WTC11 (cell line): ENCODE results near the gene RPL23. TPM values are rescaled to one million over a fixed set of nuclear protein-coding genes. Genes with fewer than 3 reads are reported as not detected.

Source experiments
- ATAC-seq: fragments of 200-7000 bp; cut with Tn5 transposase; 2 replicates; pipeline ENCODE4 v1.10.0; 2021; ENCODE audit warnings: mild to moderate bottlenecking, moderate library complexity
- CTCF ChIA-PET: fragments of 300-600 bp; sonication (Branson Sonifier 250); formaldehyde crosslinking; loops from one replicate; lab custom pipeline; 2021; ENCODE audit warnings: antibody characterized with exemption; lab: Charles Lee
- POLR2A ChIA-PET: fragments of 350-600 bp; sonication (Branson Sonifier 250); formaldehyde crosslinking; loops from one replicate; lab custom pipeline; 2021; ENCODE audit warnings: antibody characterized with exemption; lab: Charles Lee
- DNase-seq: peaks from one replicate; pipeline ENCODE4 v3.0.0; 2021; ENCODE audit warnings: low spot score
- H3K27ac Mint-ChIP-seq: 2 replicates; pipeline ENCODE4 v1.8.0; 2021; ENCODE audit warnings: mixed read lengths
- H3K27me3 Mint-ChIP-seq: 2 replicates; pipeline ENCODE4 v1.8.0; 2021; ENCODE audit warnings: low read depth, mild to moderate bottlenecking, moderate library complexity, mixed read lengths
- H3K36me3 Mint-ChIP-seq: 2 replicates; pipeline ENCODE4 v1.8.0; 2021; ENCODE audit warnings: mixed read lengths
- H3K4me1 Mint-ChIP-seq: 2 replicates; pipeline ENCODE4 v1.8.0; 2022; ENCODE audit warnings: mixed read lengths
- H3K4me3 Mint-ChIP-seq: 2 replicates; pipeline ENCODE4 v1.8.0; 2021; ENCODE audit warnings: mild to moderate bottlenecking, moderate library complexity, mixed read lengths
- H3K9me3 Mint-ChIP-seq: 2 replicates; pipeline ENCODE4 v1.8.0; 2021; ENCODE audit warnings: mixed read lengths
- ARID4B ChIP-seq: sonication (generic); formaldehyde crosslinking; IDR thresholded peaks from 2 replicates; pipeline ENCODE4 v1.8.0; 2023; ENCODE audit warnings: missing genetic modification reagents, mild to moderate bottlenecking, borderline replicate concordance
- CTCF ChIP-seq: fragments of 200-600 bp; IDR thresholded peaks from 2 replicates; pipeline ENCODE4 v1.8.0; 2022; ENCODE audit warnings: antibody characterized with exemption
- FOXJ3 ChIP-seq: sonication (generic); formaldehyde crosslinking; IDR thresholded peaks from 2 replicates; pipeline ENCODE4 v1.9.0; 2021; ENCODE audit warnings: missing genetic modification reagents, mild to moderate bottlenecking, borderline replicate concordance
- FOXK1 ChIP-seq: sonication (generic); formaldehyde crosslinking; IDR thresholded peaks from 2 replicates; pipeline ENCODE4 v1.8.0; 2022; ENCODE audit warnings: mild to moderate bottlenecking, moderate library complexity, missing genetic modification reagents
- FOXP4 ChIP-seq: sonication (generic); formaldehyde crosslinking; IDR thresholded peaks from 2 replicates; pipeline ENCODE4 v1.8.0; 2022; ENCODE audit warnings: mild to moderate bottlenecking, missing genetic modification reagents
- MAX ChIP-seq: sonication (generic); formaldehyde crosslinking; IDR thresholded peaks from 2 replicates; pipeline ENCODE4 v1.8.0; 2022; ENCODE audit warnings: mild to moderate bottlenecking, missing genetic modification reagents
- MLX ChIP-seq: sonication (generic); formaldehyde crosslinking; IDR thresholded peaks from 2 replicates; pipeline ENCODE4 v1.8.1; 2023; ENCODE audit warnings: mild to moderate bottlenecking, missing genetic modification reagents, moderate library complexity
- MXD4 ChIP-seq: fragments of 250-450 bp; sonication (Bioruptor Pico); IDR thresholded peaks from 2 replicates; pipeline ENCODE4 v1.8.0; 2021; ENCODE audit warnings: mild to moderate bottlenecking, moderate library complexity, borderline replicate concordance
- NR2C2 ChIP-seq: sonication (generic); formaldehyde crosslinking; IDR thresholded peaks from 2 replicates; pipeline ENCODE4 v1.8.0; 2022; ENCODE audit warnings: mild to moderate bottlenecking, missing genetic modification reagents
- PRDM15 ChIP-seq: sonication (generic); formaldehyde crosslinking; IDR thresholded peaks from 2 replicates; pipeline ENCODE4 v1.8.0; 2022; ENCODE audit warnings: missing genetic modification reagents
- PRRX2 ChIP-seq: fragments of 250-450 bp; sonication (Bioruptor Pico); IDR thresholded peaks from 2 replicates; pipeline ENCODE4 v1.8.0; 2021; ENCODE audit warnings: mild to moderate bottlenecking
- RELA ChIP-seq: sonication (generic); formaldehyde crosslinking; IDR thresholded peaks from 2 replicates; pipeline ENCODE4 v1.8.1; 2022; ENCODE audit warnings: missing genetic modification reagents, mild to moderate bottlenecking, borderline replicate concordance
- ZNF263 ChIP-seq: sonication (generic); formaldehyde crosslinking; IDR thresholded peaks from 2 replicates; pipeline ENCODE4 v1.8.1; 2022; ENCODE audit warnings: low read depth, mild to moderate bottlenecking, moderate library complexity, missing genetic modification reagents
- ZNF396 ChIP-seq: fragments of 250-450 bp; sonication (Bioruptor Pico); IDR thresholded peaks from 2 replicates; pipeline ENCODE4 v1.8.0; 2021; ENCODE audit warnings: mild to moderate bottlenecking, moderate library complexity, borderline replicate concordance
- ZNF425 ChIP-seq: fragments of 250-450 bp; sonication (Bioruptor Pico); conservative IDR thresholded peaks from 2 replicates; pipeline ENCODE4 v1.9.0; 2021; ENCODE audit warnings: mild to moderate bottlenecking
- total RNA-seq: library from RNA; stranded (reverse); gene quantifications from 3 replicates; pipeline ENCODE4 v1.2.3, GENCODE V29; 2021

Gene RPL23
- total RNA-seq, 1 experiment from 2014 or later = 1,832 TPM

- no peak for ATAC-seq
- ChIA-PET POLR2A (no interaction called here), CTCF (no interaction called here)
- H3K4me1 Mint-ChIP-seq = peaks cover 32% of the 10 kb centered on the region
- no peak for TF ChIP-seq PRDM15 (CRISPR knock-in tag)
- TF ChIP-seq NR2C2 (CRISPR knock-in tag) = no peak
- no peak for TF ChIP-seq ZNF396 (CRISPR knock-in tag)
- no peak for TF ChIP-seq FOXP4
- no peak for TF ChIP-seq RELA (CRISPR knock-in tag)
- no peak for TF ChIP-seq FOXJ3 (CRISPR knock-in tag)
- no peak for TF ChIP-seq PRRX2
- no peak for TF ChIP-seq FOXK1 (CRISPR knock-in tag)
- no peak for TF ChIP-seq MLX (CRISPR knock-in tag)
- TF ChIP-seq ARID4B (CRISPR knock-in tag) = no peak
- no peak for TF ChIP-seq ZNF425 (CRISPR knock-in tag)
- no peak for TF ChIP-seq MXD4
- TF ChIP-seq CTCF = no peak
- no peak for TF ChIP-seq ZNF263 (CRISPR knock-in tag)
- no peak for TF ChIP-seq MAX
- H3K27me3 Mint-ChIP-seq = no peaks in the 10 kb centered on the region
- no peak for DNase-seq
- peaks cover 31% of the 10 kb centered on the region for H3K36me3 Mint-ChIP-seq
- H3K4me3 Mint-ChIP-seq = no peak overlapping the region
- H3K9me3 Mint-ChIP-seq = no peaks in the 10 kb centered on the region
- peak overlapping the region; percentile 68; the same call in 1 of the 2 replicates for H3K27ac Mint-ChIP-seq
Measured at GRCh38 chr17:38898812-38899348, 45.4 kb upstream of the RPL23 start.
